Medulla oblongata (tissue), 1 donor: ENCODE measurements around the gene SLFN14.
"Not testable (repeated sequence)": the region's sequence is repeated elsewhere in the genome, so short reads cannot be mapped to it uniquely, and the experiment has no call there.

ENCODE experiments used
- DNase-seq: peaks from one replicate; pipeline ENCODE4 v3.0.0-alpha.2; 2015; ENCODE audit errors: extremely low spot score

The SLFN14 gene

DNA sequence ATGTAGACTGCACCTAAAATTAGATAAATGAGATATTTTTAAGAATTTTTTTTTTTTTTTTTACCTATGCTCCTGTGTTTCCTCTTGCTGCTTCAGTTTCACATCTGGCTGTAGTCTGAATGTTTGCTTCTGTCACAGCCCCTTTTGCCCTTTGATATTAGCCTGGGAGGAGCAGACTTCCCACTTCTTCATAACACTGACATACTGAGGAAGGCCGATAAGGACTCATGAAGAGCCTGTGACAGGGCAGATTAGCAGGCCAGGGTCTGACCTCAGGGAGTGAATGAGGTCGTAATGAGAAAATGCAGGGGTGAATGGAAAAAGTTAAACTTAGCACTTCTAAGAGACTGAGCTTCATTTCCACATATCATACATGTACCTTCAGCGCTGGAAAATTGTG, at the start of gene SLFN14:
Gene SLFN14, minus strand, starts transcription at position 117 of the 400 bp plus-strand sequence. CDS start 2,757 bp downstream, outside the sequence.
- no peak for DNase-seq

DNA sequence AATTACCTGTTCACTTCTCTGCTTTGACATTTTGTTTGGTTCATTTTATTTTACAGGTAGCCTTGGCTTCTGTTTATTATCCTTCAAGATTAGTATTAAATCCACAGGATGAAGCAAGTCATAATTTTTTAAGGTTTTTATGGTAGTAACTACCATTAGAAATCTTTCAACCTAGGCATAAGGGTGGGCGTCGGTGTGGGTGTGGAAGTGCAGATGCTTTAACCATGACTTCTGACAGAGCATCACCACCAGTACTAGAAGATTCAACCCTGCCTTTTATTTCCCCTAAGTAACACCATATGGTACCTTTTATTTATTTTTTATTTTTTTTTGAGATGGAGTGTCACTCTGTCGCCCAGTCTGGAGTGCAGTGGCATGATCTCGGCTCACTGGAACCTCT, 49.2 kb upstream of the SLFN14 start:
- DNase-seq: no peak

- no peak for DNase-seq
These were observed 46.7 kb upstream of the SLFN14 start for GRCh38 chr17:35607239-35607847.

DNA sequence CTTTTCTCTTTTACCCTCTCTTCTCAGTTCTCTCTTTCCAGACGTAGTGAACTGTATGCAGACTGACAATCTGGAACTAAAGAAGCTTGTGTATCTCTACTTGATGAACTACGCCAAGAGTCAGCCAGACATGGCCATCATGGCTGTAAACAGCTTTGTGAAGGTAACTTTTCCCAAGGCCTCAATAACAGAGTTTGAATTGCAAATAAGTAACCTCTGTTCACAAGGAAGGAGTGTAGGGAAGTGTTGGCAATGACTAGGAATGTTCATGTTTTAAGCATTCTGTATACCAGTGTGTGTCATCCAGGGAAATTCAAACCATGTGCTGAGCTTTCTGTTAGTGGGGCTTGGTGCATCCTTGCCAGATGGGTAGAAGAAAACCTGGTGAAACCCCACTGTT, 45.1 kb upstream of the SLFN14 start:
- DNase-seq: no peak

- no peak for DNase-seq
These were observed 43.1 kb upstream of the SLFN14 start for GRCh38 chr17:35603674-35604073.

- DNase-seq: no peak
These were observed 37.0 kb upstream of the SLFN14 start for GRCh38 chr17:35597604-35598003.

DNA sequence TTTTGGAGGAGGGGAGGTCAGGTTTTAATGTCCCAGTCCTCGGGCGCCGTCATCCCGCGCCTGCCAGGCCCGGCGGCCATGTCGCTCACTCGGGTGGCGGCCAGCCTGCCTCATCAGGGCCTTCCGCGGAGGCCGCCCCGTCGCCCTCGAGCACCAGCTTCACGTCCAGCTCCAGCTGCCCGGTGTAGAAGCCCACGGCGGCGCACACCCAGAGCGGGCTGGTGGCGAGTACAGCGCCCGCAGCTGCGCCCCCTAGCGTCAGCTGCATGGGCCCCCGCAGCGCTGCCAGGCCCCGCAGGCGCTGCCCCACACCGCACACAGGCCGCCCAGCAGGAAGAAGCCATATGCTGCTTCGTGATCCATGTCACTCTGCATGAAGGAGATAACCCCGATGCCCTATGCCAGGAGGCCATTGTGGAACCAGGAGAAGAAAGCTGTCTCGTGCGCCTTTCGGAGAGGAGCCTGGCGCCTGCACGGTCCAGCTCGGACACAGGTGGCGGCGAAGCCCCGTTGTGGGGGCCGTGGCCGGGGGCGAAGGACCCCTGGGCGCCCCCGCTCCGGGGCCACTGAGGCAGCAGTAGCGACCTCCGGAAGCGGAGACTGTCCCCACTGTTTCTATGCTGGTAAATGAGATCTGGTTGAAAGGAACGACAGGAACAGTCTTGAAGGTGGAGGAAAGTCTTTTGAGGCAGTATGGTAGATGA, 36.1 kb upstream of the SLFN14 start:
- DNase-seq: no peak

- no peak for DNase-seq
These were observed 35.5 kb upstream of the SLFN14 start for GRCh38 chr17:35596072-35596471.

- no peak for DNase-seq
These were observed 27.7 kb upstream of the SLFN14 start for GRCh38 chr17:35588196-35588920.

DNA sequence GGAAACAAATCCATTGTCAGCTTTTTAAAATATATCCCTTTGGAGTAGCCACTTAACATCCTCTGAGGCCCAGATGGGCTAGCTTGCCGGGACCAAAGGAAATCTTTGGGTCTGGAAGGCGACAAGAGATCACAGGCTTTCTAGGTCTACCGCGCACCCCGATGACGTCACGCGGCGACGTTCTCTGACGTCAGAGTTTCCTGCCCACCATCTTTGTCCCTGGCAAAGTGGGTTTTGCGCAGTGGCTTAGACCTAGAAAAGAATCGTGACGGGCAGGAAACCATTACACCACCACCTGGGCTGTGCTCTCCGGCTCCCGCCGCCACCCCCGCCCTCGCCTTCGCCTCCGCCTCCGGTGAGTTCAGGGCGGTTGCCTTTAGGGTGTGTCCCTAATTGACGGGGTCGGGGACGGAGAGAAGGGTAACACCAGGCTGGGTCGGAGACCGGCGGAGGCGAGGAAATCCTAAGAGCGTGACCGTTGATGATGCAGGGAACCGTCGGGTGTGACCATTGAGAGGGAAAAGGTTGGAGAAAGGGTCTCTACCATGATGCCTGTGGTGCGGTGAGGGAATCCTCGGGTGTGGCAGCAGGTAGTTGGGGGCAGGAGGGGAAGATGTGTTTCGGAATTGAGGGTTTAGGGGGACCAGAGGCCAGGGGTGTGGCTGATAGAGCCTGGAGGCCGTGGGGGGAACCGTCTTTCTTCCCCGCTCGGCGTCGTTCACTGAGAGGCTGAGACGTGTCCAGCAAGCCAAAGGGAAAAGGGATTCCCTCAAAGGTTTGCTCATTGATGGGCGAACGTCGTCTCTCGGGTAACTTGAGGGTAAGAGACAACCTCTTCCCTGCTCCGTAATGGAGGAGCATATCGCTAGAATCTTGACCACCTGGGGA, 26.7 kb upstream of the SLFN14 start, which contains the start of gene AP2B1:
Gene AP2B1, plus strand, starts transcription at position 249 of the 888 bp plus-strand sequence. CDS start 6,709 bp downstream, outside the sequence.
- DNase-seq: peak; percentile 94

DNA sequence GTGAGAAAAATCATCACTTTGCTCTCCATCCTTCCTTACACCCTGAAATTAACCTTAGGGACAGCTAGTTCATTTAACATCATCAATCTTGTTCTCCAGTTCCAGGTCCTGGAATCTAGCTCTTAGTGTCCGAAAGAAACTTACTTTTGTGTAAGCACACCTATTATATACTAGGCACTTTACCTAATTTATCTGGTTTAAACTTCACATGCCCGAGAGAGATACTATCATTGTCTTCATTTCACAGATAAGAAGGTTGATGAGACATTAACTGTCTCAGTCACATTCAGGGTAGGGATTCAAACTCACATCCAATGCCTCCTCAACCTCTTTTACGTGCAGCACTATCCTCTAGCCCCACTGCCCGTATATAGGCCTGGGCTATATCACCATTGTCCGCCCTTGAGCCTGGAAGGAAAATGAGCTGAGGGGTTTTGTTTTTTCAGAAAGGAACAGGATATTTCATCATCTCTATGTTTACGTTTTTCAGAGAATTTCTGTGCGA, 26.0 kb upstream of the SLFN14 start:
- DNase-seq: no peak

DNA sequence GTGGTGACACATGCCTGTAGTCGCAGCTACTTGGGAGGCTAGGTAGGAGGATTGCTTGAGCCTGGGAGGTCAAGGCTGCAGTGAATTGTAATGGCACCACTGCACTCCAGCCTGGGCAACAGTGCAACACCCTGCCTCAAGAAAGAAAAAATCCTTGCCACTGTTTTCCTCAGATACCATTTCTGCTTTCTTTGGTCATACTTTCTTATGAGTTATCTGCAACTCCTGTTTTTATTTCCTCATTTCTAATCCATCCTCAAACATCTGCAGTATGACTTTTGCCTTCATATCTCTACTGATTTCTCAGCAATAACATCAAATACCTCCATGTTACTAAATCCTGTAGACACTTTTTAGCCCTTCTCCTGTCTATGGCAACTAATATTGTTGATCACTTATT, 23.4 kb upstream of the SLFN14 start:
- DNase-seq: no peak

DNA sequence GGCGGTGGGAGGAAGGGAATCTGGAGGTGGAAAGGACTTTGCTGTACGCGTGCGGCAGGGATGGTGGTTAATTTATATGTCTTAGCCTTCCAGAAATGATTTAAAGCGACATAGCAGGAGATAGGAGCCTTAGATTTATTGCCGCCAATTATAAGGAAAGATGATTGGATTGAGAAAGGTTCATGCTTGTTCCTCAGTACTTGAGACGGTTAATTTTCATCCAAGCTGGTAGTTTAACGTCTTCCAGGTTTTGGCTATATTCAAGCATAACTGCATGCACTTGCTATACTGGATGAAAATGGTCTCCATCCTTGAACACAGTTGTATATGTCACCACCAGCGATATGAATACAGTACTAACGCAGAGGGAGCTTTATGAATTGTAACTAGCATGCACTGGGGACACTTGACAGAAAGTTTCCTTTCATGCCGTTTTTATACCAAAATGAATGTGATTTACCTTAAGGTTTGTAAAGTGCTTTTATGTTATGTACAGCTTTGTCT, 18.4 kb upstream of the SLFN14 start:
- no peak for DNase-seq

DNA sequence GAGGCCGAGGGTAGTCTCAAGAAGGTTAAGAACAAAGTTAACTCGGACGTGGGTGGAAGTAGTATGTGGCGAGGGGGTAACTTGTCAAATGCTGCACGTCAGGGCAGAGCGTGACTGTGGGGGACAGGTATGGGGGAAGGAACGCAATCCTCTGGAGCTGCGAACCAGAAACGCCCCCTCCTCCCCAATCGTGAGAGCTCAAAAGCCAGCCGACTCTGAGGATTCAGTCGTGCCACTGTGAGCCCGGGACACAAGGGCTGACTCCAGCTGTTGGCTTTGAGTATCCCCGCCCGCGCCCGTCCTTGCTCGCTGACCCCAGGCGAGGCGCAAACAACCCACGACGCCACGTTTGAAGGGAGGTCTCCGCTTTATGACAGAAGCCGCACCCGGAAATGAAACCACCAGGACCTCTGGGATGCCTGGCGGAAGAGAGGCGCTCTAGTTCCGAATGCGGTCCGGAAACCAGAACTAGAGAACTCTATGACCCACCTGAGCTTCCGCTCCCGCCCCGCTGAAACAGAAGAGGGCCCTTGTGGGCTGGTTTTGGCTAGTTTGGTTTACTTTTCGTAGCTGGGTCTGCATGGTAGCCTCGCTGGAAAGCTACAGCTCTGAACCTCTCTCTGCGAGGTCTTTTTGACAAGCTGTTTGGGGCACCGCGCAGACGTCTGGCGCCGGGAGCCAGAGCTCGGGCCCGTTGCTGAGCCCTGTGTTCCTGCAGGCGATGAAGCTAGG, 17.7 kb upstream of the SLFN14 start, which contains the start of gene PEX12:
Gene PEX12, minus strand, starts transcription at position 375 of the 732 bp plus-strand sequence. CDS start 550 bp downstream, outside the sequence.
- DNase-seq: peak; percentile 97

DNA sequence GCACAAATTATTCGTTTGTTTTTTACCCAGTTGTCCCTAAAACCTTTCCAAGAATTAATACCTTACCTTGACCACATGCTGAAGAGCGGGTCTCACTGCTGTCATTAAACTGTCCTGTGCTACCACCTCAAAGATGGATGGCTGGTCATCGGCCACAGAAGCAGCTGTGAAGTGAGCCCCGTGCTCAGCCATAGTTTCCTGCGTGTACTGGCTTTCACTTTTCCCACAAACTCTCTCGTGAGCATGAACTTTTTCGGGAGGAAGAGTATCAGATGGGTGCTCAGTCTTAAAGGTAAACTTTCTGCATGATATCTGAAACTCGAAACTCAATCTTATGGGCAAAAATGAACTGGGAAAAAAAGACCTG, 17.2 kb upstream of the SLFN14 start:
- DNase-seq: no peak

- no peak for DNase-seq
These were observed 15.1 kb upstream of the SLFN14 start for GRCh38 chr17:35575759-35576158.

DNA sequence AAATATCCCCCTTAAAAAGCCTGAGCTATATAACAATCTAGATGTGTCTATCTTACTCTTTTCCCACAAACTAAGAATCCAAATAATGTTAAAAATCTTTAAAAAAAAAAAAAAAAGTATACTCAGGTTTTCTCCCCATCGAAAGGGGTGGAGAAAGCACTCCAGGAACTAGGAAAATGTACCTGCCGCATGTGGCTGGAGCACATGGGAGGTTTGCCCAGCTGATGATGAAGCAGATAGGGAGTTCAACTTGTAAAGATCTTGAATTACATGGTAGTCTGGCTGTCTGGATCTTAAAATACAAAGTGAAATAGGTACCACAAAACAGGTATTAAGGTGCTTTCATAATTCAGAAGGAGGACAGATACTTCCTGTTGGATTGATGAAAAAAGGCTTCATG, 8.8 kb upstream of the SLFN14 start:
- DNase-seq: no peak

DNA sequence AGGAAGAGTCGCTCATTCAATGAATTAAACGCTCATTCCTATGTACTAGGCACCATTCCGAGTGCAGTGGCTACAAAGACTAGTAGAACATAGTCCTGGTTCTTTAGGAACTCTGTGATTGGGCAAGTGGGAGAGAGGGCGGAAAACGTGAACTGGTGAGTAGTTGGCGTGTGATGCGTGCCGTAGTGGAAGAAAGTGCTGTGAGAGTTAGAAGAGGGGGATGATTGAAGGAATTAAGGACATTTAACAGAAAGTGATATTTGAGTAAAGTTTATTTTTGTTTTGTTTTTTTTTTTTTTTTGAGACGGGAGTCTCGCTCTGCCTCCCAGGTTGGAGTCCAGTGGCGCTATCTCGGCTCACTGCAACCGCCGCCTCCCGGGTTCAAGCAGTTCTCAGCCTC, 7.9 kb upstream of the SLFN14 start:
- no peak for DNase-seq

DNA sequence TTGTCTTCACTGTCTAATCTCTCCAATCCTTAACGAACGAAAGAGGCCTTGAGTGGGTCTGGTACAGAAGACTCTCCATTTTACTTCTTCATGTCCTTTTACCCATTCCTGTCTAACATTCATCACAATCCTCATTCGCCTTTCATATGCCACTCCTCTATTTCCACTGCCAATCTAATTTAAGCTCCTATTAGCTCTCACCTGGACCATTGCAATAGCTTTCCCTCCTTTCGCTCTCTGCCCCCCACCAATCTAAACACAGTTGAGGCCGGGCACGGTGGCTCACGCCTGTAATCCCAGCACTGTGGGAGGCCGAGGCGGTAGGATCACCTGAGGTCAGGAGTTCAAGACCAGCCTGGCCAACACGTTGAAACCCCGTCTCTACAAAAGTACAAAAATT, 6.3 kb upstream of the SLFN14 start:
- DNase-seq: no peak

DNA sequence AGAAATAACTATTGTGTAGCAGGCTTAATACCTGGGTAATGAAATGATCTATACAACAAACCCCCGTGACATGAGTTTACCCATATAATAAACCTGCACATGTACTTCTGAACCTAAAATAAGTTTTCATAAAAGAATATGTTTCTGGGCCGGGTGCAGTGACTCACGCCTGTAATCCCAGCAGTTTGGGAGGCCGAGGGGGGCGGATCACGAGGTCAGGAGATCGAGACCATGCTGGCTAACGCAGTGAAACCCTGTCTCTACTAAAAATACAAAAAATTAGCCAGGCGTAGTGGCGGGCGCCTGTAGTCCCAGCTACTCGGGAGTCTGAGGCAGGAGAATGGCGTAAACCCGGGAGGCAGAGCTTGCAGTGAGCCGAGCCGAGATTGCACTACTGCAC, 2.6 kb upstream of the SLFN14 start:
- not testable (repeated sequence) for DNase-seq
